Endometrial microvascular endothelial cells (primary cell): Measurements from ENCODE around the gene VWA5A. TPM values are rescaled to one million over a fixed set of nuclear protein-coding genes. Genes with fewer than 3 reads are reported as not detected.
"Not testable (repeated sequence)": the region's sequence is repeated elsewhere in the genome, so short reads cannot be mapped to it uniquely, and the experiment has no call there.

Experiments used
- in situ Hi-C: cut with HindIII; loops from 2 replicates; pipeline ENCODE4 v1.10.0; 2017; ENCODE audit warnings: low sequenced_read_pairs, low pct_unique_long_range_greater_than_20kb; ENCODE audit errors: inconsistent ontology term
- total RNA-seq: library from RNA; depleted of rRNA; stranded (reverse); fragments of >200 nt; gene quantifications from one replicate; pipeline ENCODE4 v1.2.3, GENCODE V29; 2015; ENCODE audit errors: inconsistent ontology term

VWA5A gene
- total RNA-seq, 1 donor from 2014 or later: 19.7 TPM

DNA sequence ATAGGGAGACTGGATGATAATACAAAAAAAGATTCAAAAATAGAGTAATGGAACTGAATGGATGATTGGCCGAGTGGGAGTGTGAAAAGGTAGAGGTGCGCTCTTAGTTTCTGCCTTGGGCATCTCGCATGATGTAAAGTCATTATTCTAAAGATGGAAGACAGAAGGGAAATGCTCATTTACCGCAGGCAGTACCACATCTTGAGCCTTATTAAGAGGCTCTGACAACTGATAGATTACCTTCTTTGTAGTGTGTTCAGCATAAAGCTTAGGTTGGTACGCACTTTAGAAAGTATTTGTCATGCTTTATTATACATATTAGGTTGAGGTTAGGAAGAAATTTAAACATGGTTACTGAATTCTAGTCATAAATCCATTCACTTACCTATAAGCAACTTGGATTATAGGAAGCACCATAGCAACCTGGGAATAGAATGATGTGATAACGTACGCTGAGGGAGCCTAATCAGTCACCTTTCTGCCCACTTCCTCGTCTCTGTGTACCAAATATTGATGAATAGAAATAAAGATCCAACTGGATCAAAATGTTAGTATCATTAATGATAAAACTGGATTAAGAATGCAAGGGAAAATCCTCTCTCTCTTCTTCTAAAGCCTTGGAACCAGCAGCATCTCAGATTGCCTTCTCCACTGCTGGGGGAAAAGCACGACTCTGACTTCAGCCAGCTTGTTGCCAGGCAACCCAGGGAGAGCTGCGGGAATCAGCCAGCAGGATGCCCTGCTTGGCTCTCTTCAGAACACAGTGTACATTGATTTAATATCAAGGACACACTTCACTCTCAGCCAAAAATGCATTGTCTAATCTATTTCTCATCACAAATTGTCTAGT lies 29.0 kb upstream of the VWA5A start:
- in situ Hi-C loops: no loop called here

DNA sequence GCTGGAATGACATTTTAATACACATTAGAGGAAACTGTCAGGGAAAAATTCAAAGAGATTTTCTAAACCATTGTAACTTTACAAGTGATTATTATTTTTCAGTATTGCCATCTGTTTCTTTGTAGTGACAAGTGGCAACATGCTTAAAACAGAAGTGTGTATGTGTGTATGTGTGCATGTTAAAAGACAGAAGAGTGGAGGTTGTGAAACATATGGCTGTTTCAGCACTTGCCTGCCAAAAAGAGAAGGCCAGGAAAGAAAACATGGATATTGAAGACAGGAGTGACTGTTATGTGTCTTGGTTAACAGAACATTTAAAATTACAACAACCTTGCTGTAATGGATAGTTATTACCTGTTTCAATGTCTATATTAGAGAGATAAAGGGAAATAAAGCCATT lies 24.3 kb upstream of the VWA5A start:
- in situ Hi-C loops: no loop called here

DNA sequence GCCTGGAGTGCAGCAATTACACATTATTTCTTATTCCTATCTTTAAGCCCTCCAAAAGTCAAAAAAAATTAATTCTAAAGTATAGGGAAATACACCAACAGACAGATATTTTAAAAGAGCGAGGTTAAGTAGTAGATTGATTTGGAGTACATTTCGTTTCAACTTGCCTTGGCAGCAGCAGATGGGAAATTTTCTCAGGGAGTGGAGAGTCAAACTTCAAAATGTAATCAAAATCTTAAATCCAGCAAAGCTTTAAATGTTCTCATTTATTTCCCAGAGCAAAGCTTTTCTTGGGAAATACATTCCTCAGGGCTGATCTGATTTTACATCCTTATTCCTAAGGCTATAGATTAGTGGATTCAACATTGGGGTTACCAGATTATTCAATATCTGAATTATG lies 21.9 kb upstream of the VWA5A start:
- in situ Hi-C loops: no loop called here

DNA sequence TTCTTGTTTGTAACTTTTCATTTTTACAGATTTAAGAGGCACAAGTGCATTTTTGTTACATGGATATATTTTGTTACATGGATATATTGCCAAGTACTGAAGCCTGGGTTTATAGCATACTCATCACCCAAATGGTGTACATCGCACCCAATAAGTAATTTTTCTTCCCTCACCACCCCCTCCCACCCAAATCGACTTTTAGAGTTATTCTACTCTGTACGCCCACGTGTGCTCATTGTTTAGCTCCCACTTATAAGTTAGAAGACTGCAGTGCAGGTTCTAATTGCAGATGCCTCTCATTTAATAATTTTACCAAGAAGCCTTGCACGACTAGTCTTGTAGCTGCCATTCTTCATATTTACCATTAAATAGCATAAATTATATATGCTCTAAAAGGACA lies 20.5 kb upstream of the VWA5A start:
- in situ Hi-C loops: no loop called here

DNA sequence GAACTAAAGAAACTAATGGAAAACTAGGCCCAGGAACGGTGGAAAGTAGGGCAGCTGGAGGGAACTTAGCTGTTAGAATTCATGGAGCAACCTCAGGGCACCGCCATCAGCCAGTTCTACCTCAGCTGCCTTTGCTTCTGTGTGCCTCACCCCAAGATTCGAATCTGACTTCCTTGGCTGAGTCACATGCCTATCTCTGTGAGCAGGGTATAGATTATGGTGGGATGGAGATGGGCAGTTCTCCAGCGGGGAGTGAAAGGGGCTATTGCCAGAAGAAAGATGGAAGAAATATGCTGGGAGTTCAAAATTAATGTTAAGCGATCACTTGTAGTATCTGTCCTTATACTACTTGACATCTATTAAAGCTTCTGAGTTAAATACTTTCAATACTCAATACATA lies 18.9 kb upstream of the VWA5A start:
- in situ Hi-C loops: no loop called here

DNA sequence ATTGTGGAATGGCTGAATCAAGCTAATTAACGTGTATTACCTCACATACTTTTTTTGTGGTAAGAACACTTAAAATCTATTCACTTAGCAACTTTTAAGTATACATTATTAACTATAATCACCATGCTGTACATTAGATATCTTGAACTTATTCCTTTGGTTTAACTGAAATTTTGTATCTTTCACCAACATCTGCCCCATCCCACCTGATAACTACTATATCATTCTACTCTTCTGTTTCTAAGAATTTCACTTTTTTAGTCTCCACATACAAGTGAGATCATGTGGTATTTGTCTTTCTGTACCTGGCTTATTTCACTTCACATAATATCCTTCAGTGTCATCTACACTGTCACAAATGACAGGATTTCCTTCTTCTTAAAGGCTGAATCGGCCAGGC lies 17.1 kb upstream of the VWA5A start:
- in situ Hi-C loops: no loop called here

DNA sequence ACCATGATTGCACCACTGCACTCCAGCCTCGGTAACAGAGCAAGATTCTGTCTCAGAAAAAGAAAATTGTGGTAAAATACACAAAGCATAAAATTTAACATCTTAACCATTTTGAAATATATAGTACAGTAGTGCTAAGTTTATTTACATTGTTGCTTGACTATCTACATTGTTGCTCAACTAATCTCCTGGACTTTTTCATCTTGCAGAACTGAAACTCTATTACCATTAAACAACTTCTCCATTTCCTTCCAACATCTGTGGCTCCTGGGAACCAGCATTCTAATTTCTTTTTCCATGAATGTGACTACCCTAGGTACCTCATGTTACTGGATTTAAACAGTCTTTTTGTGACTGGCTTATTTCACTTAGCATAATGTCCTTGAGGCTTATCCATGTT lies 13.5 kb upstream of the VWA5A start:
- in situ Hi-C loops: no loop called here

DNA sequence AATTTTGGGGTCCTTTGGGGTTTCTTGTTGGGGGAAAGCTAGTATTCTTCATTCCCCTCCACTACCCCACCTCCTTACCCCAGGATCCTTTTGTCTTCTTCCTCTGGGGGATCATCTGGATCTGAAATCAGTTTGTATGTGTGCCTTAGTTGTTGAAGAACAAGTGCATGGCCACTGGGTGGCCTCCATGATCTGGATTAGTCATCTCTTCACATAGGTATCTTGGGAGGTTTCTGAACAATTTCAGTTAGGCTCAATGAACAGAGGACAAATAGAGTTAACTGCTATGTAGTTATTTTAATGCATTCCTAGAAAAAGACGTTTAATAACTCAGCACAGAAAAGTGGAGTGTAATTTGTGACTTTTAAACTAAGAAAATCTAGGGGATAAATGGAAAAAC lies 7.1 kb upstream of the VWA5A start:
- in situ Hi-C loops: no loop called here

DNA sequence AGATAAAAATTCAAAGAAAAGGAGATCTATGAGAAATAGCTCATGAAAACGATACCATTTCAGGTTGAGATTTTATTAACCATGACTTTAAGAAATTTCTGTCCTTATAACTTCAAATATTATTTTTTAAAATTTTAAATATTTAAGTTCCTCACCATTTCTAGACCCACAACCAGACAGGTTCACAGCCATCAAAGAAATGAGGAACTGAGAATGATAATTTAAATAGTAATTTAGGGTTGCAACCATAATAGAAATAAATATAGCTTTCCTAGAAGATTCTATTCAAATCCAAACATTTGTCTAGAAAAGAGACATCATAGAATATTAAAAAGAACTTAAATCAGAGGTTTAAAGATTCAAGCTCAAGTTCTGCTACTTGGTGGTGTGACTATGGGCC lies 5.9 kb upstream of the VWA5A start:
- in situ Hi-C loops: no loop called here

DNA sequence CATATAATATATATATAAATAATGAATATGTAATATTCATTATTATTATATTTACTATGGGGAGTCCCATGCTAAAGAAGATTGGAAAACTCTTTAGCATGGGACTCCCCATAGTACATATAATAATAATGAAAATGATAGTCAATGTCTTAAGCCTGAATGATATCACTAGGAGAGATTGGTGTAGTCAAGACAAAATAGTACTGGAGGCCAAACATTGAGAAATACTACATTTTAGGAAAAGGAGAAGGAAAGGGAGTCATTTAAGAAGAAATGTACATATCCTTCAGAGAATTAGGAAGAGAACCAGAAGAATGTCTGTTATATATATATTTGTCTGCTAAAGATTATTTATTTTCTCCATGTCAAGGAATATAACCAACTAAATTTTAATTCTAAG lies 5.0 kb upstream of the VWA5A start:
- in situ Hi-C loops: no loop called here

DNA sequence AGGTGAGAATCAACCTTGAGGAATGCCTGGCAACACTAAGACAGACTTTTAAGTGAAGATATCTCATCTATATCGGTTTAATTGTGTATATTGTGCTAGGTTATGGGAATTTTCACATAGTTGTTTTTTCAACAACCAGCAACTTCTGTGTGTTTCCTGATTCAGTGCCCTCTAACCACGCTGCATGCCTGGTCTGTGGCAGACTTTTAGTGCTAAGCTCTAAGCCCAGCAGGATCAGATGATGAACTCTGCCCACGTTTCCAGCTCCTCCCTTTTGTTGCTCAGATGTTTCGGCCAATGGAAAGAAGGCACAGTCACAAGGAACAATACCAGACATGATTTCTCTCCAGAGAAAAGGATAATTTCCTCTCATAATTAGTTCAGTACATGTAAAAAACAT lies 1.4 kb upstream of the VWA5A start:
- in situ Hi-C loops: no loop called here

DNA sequence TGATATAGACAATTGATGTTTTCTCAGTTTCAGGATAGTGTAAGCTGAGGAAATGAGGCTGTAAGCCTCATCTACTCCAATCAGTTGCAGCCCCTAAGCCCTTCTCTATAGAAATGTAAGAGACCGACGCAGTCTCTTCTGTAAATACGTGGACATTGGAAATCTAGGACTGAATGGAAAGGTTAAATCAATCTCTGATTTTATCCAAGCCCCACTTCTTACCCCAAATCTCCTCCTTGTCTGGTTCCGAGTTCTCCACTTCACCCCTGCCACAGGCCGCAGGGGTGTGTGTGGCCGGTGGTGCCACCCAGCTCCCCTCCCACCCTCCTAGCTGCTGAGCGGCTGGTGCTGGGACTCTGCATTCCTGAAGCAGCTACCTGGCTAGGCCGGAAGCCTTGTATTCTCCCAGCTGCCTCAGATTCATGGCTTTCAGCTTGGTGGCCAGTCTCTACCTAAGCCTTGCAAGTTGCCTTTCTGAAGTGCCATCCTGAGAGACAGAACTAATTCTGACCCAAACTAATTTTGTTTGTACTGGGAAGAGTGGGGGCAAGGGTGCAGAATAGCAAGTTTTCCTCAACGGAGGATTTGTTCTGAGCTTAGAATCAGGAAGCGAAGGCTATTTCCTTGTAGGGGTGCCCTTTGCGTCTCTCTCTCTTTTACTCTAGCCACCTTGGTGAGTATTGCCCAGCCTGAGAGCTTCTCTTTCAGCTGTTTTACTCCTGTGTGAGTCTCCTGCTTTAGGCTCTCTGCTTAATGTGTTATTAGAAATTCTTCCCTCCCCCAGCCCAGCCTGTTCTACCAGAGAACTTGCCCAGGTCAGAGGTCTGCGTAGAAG lies 749 bp downstream of the VWA5A start:
- in situ Hi-C loops: no loop called here

DNA sequence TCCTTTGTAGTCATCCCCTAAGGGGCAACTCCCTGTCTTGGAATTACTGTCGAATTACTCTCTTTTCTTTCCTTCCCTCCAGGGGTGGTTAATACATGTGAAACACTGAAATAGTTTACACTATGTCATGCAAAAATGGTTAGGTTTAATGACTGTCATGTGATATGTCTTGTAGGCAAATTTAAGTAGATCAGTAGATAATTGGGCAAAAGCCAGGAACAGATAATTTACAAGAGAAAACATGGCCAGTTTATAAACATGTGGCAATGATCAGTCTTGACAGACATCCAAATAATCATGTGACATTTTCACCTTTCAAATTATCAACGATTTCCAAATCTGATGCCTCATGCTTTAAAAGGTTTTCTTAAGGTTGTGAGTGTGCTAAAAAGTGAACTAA lies 3.9 kb downstream of the VWA5A start:
- in situ Hi-C loops: no loop called here

DNA sequence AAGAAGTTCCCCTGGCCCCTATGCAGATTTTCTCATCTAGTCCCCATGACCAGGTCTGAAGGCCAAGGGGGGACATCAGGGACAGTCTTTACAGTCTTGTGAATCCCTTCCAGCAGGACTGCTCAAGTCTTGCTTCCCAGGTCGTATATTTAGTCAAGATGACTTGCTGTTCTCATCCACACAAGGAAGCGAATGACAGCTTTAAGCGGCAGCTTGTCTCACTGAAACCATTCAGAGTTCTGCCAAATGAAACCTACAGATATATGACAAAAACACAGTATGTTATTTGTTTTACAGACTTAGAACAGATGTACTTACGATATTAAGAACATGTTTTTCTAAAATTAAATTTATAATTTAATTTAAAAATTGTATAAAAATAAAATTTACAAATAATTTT lies 5.6 kb downstream of the VWA5A start:
- in situ Hi-C loops: no loop called here

DNA sequence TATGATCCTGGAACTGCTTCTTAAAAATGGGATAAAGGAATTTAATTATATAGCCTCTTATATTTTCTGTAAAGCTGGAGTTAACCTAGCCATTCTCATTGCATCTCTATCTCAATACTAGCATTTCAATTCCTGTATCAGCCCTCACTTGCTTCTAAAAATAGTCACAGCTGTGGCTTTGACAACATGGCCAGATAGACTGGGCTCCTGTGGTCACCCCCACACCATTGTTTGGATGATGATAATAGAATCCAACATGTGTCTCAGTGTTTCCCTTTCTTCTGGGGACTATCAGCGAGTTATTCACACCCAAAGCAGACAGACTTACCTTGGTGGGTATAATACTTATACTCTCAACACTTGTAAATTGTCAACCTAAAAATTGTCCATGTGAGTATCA lies 6.9 kb downstream of the VWA5A start:
- in situ Hi-C loops: no loop called here

DNA sequence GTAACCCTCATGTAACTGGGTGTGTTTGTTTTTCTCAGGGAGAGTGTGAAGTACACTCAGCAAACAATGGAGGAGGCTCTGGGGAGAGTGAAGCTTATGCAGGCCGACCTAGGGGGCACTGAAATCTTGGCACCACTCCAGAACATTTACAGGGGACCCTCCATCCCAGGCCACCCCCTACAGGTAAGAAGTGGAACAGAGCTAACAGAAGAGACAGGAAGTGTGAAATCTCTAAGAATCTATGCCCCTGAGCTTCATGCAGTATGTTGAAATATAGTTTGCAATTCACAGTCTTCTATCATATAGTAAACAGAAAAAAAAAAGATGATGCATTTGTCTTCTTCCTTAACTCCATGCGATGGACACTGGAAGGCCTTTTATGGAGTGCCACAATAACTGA lies 8.4 kb downstream of the VWA5A start:
- in situ Hi-C loops: no loop called here

DNA sequence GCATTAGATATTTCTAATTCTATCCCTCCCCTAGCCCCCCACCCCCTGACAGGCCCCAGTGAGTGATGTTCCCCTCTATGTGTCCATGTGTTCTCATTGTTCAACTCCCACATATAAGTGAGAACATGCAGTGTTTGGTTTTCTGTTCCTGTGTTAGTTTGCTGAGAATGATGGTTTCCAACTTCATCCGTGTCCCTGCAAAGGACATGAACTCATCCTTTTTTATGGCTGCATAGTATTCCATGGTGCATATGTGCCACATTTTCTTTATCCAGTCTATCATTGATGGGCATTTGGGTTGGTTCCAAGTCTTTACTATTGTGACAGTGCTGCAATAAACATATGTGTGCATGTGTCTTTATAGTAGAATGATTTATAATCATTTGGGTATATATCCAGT lies 11.9 kb downstream of the VWA5A start:
- in situ Hi-C loops: not testable (repeated sequence)

DNA sequence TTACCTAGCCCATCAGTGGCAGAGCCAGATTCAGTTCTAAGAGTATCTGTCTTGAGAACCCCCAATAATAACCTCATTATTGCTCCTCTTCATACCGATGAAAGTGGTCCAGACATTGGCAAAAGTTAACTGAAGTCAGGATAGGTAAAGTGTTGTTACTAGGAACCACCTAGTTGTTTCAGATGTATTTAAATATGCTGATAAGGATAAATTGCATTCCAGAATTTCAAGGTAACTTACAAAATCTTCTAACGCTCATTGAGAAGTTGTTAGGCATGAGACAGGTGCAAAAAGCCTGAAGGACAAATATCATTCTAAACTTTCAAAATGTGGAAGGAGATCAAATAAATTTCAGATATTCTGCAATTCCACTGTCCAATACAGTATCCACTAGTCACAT lies 27.8 kb downstream of the VWA5A start:
- in situ Hi-C loops: no loop called here

DNA sequence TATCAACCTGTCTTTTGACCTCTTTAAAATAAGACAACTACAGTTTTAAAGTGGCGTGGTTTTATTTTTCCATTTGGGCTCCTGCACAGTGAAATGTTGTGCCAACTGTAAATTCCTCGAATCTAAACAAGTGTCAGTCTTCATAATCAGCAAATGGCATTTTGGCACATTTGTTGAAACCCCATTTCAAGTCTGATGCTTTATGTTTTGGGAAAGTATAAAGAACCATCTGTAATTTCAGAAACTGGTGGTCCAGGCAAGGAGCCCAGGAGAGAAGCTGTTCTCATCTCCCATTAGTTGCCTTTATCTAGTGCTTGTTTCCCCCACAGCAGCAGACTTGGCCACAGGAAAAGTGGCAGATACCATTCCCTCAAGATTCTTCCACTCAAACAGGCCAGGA lies 32.7 kb downstream of the VWA5A start:
- in situ Hi-C loops: no loop called here

DNA sequence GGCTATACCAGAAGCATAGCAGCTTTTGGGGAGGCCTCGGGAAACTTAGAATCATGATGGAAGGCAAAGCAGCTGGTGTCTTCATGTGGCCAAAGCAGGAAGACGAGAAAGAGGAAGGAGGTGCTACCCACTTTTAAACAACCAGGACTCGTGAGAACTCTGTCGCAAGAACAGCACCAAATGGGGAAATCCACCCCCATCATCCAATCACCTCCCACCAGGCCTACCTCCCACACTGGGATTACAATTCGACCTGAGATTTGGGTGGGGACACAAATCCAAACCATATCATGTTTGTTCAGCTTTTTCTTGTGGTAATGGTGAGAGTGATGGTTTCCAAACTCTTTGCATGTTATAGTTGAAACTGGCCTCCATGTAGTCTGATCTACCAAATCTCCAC lies 35.4 kb downstream of the VWA5A start:
- in situ Hi-C loops: no loop called here
